GM13976 (cell line): ENCODE measurements around the gene SLC1A1.
A peak's percentile ranks its signal among the peaks of the same experiment; 100 is the strongest.
"Not testable (repeated sequence)": the region's sequence is repeated elsewhere in the genome, so short reads cannot be mapped to it uniquely, and the experiment has no call there.

ENCODE experiments used
- DNase-seq: peaks from one replicate; pipeline ENCODE4 v3.0.0; 2012; ENCODE audit warnings: low spot score
- in situ Hi-C: fragments of 300-500 bp; cut with MboI; formaldehyde crosslinking; loops from one replicate; pipeline ENCODE4 v1.12.0; 2022; ENCODE audit warnings: low sequenced_read_pairs, mixed read lengths, inconsistent platforms; ENCODE audit not compliant: unreplicated experiment
- TF ChIP-seq, protein P1 (sequence below): IDR thresholded peaks from 2 replicates; pipeline ENCODE4 v1.5.1; 2012; ENCODE audit warnings: borderline replicate concordance, mild to moderate bottlenecking; ENCODE audit not compliant: insufficient read depth; ENCODE audit errors: extremely low read depth, missing control alignments, control extremely low read depth

The SLC1A1 gene

GRCh38 chr9:4519604-4520003, 29.3 kb downstream of the SLC1A1 start:
- no peak for DNase-seq
- TF ChIP-seq, protein P1, sequence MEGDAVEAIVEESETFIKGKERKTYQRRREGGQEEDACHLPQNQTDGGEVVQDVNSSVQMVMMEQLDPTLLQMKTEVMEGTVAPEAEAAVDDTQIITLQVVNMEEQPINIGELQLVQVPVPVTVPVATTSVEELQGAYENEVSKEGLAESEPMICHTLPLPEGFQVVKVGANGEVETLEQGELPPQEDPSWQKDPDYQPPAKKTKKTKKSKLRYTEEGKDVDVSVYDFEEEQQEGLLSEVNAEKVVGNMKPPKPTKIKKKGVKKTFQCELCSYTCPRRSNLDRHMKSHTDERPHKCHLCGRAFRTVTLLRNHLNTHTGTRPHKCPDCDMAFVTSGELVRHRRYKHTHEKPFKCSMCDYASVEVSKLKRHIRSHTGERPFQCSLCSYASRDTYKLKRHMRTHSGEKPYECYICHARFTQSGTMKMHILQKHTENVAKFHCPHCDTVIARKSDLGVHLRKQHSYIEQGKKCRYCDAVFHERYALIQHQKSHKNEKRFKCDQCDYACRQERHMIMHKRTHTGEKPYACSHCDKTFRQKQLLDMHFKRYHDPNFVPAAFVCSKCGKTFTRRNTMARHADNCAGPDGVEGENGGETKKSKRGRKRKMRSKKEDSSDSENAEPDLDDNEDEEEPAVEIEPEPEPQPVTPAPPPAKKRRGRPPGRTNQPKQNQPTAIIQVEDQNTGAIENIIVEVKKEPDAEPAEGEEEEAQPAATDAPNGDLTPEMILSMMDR, result no peak
- in situ Hi-C loops, result no loop called here

DNA sequence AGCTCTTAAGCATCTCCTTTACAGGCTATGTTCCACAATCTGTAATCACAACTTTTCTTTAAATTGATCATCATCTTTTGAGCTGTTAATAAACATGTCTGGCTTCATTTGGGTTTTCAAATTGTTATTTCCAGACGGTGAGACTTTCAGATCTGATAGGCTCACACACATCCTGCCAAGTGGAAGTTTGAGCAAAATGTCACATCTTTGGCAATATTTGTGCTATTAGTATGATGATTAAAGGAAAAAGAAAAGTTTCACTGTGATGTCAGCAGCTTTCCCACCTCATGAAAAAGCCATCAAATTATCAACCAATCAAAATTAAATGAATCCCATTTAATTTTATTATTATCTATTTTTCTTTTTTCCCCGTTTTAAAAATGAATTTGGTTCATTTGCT, 29.8 kb downstream of the SLC1A1 start:
- no peak for DNase-seq
- in situ Hi-C loops, result no loop called here
- TF ChIP-seq, protein P1, result no peak

GRCh38 chr9:4530375-4530774, 40.1 kb downstream of the SLC1A1 start:
- in situ Hi-C loops, result no loop called here
- peak; percentile 67 for DNase-seq
- TF ChIP-seq, protein P1, result no peak

DNA sequence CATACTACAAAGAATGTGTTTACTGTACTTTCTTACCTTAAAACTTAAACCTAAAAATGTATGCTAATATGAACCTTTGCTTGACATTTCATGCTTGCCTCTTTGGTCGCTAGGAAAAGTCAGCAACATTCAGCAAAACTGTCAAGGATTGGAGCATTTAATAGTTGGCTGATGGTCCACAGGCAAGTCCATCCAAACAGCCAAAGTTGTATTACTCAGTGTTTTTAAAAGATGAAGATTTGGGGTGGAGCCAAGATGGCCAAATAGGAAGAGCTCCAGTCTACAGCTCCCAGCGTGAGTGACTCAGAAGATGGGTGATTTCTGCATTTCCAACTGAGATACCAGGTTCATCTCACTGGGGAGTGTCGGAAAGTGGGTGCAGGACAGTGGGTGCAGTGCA, 40.6 kb downstream of the SLC1A1 start:
- in situ Hi-C loops, DNase-seq: not testable (repeated sequence)

- DNase-seq, in situ Hi-C loops: not testable (repeated sequence)
These were observed 41.1 kb downstream of the SLC1A1 start for GRCh38 chr9:4531355-4531754.

GRCh38 chr9:4533881-4534280, 43.6 kb downstream of the SLC1A1 start:
- in situ Hi-C loops, DNase-seq: not testable (repeated sequence)

DNA sequence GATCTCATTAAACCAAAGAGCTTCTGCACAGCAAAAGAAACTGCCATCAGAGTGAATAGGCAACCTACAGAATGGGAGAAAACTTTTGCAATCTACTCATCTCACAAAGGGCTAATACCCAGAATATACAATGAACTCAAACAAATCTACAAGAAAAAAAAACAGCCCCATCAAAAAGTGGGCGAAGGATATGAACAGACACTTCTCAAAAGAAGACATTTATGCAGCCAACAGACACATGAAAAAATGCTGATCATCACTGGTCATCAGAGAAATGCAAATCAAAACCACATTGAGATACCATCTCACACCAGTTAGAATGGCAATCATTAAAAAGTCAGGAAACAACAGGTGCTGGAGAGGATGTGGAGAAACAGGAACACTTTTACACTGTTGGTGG, 45.9 kb downstream of the SLC1A1 start:
- DNase-seq, in situ Hi-C loops: not testable (repeated sequence)

- TF ChIP-seq, protein P1, result no peak
- in situ Hi-C loops, result no loop called here
- DNase-seq, result no peak
These were observed 47.3 kb downstream of the SLC1A1 start for GRCh38 chr9:4537581-4537980.

GRCh38 chr9:4538107-4538506, 47.8 kb downstream of the SLC1A1 start:
- no peak for DNase-seq
- TF ChIP-seq, protein P1, result no peak
- in situ Hi-C loops, result no loop called here
